ENCODE measurements around the gene ATOX1.

The ATOX1 gene

GRCh38 chr5:151770383-151771258 lies 12.2 kb upstream of the ATOX1 start:
- peak in 54 of 56 donors; percentile 27 to 83 (median 66) for DNase-seq

- no peak for DNase-seq
Measured at GRCh38 chr5:151766975-151767374, 8.5 kb upstream of the ATOX1 start.

- DNase-seq = no peak
Measured at GRCh38 chr5:151764801-151765200, 6.4 kb upstream of the ATOX1 start.

- DNase-seq = peak in 8 of 56 donors; percentile 47 to 65 (median 52)
Measured at GRCh38 chr5:151758141-151758429, 346 bp downstream of the ATOX1 start.

DNA sequence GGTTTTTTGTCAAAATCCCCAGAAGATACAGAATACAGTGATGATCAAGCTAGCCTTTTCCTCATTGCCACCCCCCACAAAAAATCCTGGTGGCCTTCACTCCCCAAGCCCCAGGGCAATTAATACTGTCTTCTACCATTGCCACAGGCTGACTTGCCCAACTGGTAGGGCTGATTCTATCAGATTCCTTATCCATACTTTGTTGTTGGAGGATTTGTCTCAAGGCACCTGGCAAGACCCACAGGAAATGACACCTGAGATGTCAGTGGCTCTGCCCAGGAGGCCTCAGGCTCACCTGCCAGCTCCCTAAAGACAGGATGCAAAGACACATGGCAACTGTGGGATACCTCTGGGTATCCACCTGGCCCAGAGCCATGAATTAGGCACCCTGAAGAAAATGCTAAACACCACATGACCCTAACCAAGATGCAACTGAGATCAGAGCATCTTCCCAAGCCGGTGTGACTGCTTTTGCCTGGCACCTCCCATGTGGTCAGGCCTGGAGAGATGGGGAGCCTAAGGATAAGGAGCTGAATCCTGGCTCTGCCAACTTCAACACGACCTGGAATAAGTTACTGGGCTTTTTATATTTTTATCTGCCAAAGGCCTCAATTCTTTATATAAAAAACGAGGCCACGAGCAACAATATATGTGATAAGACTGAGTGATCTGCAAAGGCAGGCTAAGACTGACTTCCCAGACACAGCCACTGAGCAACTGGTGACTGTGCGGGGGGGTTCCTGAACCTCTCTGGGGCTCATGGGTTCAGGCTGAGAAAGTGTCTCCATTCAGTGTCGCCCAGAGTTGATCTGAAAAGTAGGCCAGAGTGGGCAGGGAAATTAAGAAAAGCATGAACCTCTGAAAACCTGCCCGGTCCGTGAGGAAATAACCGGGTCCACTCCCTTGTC lies 944 bp downstream of the ATOX1 start:
- DNase-seq = peak in 4 of 56 donors; percentile 40 to 52 (median 49)

DNA sequence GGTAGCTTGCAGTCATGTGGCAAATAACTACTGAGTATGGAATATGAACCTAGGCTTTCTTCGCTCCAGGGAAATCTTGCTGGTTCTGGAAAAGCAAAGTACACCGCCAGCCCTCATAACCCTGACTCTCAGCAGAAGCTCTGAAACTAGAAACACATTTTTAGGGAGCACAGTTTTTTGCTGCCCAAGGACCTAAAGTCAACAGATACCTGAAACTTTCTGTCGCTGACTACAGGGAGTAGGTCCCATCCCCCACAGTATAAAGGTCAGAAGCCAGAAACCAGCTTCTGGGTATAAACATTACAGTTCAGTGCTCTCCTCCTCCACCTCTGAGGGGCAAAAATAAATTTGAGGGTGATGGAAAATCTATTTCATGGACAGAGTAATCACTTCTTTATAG lies 3.0 kb downstream of the ATOX1 start:
- no peak for DNase-seq

GRCh38 chr5:151751593-151751992 lies 6.8 kb downstream of the ATOX1 start:
- no peak for DNase-seq

GRCh38 chr5:151751091-151751490 lies 7.3 kb downstream of the ATOX1 start:
- DNase-seq = no peak

GRCh38 chr5:151750121-151750520 lies 8.3 kb downstream of the ATOX1 start:
- DNase-seq = no peak

GRCh38 chr5:151745071-151745705 lies 13.2 kb downstream of the ATOX1 start:
- peak in 52 of 56 donors; percentile 10 to 89 (median 66) for DNase-seq

- no peak for DNase-seq
Measured at GRCh38 chr5:151743530-151743929, 14.9 kb downstream of the ATOX1 start.

GRCh38 chr5:151742870-151743294 lies 15.5 kb downstream of the ATOX1 start:
- peak in 46 of 56 donors; percentile 7 to 76 (median 28) for DNase-seq

- no peak for DNase-seq
Measured at GRCh38 chr5:151741678-151742423, 16.6 kb downstream of the ATOX1 start.

DNA sequence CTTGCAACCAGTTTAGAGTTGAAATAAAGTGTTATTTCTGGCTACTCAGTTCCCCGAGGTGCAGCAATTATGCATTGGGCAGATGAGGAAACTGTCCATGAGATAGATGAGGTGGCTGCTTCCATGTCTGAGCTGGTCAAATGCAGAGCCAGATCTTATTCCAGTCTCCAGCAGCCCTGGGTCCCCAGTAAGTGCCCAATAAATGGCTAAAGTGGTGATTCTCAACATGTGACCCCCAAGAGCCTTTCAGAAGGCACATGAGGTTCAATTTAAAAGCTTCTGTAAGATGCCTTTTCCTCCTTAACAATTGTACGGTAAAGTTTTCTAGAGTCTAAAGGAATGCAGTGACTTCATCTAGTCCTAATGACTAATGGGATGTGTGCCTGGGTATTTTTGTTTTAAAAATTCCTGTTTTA lies 17.5 kb downstream of the ATOX1 start:
- no peak for DNase-seq

- peak in 33 of 56 donors; percentile 4 to 61 (median 29) for DNase-seq
Measured at GRCh38 chr5:151740336-151740942, 18.0 kb downstream of the ATOX1 start.

- no peak for DNase-seq
Measured at GRCh38 chr5:151739939-151740335, 18.5 kb downstream of the ATOX1 start.

- no peak for DNase-seq
Measured at GRCh38 chr5:151739395-151739794, 19.0 kb downstream of the ATOX1 start.

- no peak for DNase-seq
Measured at GRCh38 chr5:151738125-151738848, 20.1 kb downstream of the ATOX1 start.

- no peak for DNase-seq
Measured at GRCh38 chr5:151737431-151737830, 21.0 kb downstream of the ATOX1 start.

DNA sequence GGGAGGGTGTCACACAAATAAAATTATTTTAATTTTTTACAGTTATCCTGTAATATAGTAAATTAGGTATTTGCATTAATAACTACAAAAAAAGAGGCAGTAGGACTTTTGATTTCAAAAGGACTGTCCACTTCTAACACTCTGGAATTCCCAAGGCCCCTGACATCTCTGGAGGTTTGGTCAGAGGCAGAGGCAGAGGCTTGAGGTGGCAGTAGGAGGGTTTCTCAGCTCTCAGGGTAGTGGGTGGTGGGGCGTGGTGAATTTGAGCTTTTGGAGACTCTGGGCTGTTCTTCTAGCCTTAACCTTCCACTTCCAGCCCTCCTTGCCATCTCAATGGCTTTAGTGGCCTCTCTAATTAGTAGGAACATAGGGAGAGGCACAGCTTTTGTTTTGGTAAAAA lies 22.8 kb downstream of the ATOX1 start:
- DNase-seq = no peak
